Measurements from ENCODE around the gene MYH8. TPM values are rescaled to one million over a fixed set of nuclear protein-coding genes. Genes with fewer than 3 reads are reported as not detected.

Gene MYH8
- total and polyA plus RNA-seq, 2 of the 13 experiments (the other 11 are each of a cell fraction or from before 2014, with no cell fraction given): not detected

DNA sequence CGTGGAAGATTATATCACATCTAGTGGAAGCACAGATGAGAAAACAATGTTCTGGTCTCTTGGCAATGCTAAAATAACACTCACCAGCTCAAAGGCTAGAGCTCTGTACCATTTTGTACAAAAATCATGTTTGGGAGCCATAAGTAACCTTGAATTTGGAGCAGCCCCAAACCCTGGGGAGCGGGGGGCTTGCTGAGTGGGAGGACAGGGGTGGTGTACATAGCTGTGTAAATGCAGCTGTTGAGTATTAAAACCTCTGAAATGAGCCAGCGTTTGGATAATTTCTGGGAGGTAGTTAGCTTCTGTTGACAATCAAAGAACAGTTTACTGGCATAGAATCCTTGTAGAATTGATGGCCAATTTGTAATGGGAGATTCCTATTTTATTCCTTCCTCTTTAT is 4.3 kb downstream of the MYH8 start (continued):
- TF ChIP-seq, protein P1, sequence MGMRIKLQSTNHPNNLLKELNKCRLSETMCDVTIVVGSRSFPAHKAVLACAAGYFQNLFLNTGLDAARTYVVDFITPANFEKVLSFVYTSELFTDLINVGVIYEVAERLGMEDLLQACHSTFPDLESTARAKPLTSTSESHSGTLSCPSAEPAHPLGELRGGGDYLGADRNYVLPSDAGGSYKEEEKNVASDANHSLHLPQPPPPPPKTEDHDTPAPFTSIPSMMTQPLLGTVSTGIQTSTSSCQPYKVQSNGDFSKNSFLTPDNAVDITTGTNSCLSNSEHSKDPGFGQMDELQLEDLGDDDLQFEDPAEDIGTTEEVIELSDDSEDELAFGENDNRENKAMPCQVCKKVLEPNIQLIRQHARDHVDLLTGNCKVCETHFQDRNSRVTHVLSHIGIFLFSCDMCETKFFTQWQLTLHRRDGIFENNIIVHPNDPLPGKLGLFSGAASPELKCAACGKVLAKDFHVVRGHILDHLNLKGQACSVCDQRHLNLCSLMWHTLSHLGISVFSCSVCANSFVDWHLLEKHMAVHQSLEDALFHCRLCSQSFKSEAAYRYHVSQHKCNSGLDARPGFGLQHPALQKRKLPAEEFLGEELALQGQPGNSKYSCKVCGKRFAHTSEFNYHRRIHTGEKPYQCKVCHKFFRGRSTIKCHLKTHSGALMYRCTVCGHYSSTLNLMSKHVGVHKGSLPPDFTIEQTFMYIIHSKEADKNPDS (CRISPR knock-in tag; IDR thresholded peaks at IDR 0.05): no peak
- no peak for TF ChIP-seq ZNF224 (CRISPR knock-in tag; IDR thresholded peaks at IDR 0.05)
- no peak for TF ChIP-seq MTA3 (CRISPR knock-in tag; IDR thresholded peaks at IDR 0.05)
- TF ChIP-seq GZF1 (CRISPR knock-in tag; IDR thresholded peaks at IDR 0.05): no peak

DNA sequence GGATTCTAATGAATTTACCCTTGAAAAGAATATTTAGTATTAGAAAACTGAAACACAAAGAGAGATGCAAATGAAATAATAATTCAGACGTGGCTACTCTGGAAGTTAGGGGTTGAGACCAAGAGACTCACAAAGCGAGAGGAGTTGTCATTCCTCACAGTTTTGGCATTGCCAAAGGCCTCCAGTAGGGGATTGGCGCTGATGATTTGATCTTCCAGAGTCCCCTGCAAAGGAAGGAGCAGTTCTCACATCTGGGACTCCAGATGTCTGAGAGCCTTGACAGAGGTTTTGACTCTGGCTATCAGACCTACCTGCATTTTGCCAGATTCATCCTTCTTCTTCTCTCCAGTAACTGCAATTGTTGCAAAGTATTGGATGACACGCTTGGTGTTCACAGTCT is 6.6 kb downstream of the MYH8 start:
- DNase-seq (ENCODE audit: low spot score) (no peak), ATAC-seq (no peak), FAIRE-seq (no peak)
- 4% methylated on average over 4 of the region's 4 CpGs for WGBS (ENCODE audit: low lambda C conversion rate)
- Histone ChIP-seq H3K9me3 (ENCODE audit: low read length) (no peaks in the 10 kb centered on the region), H3K79me2 (ENCODE audit: insufficient read depth, low read length) (no peaks in the 10 kb centered on the region), H3K4me1 (ENCODE audit: insufficient read depth, low read length) (no peaks in the 10 kb centered on the region), H3K4me3 (replicated peaks in 1 of 3; ENCODE audit: insufficient read depth in 1 of 3, low read depth in 2 of 3, low read length in 3 of 3) (no peak overlapping the region), H4K20me1 (ENCODE audit: insufficient read depth, low read length) (no peaks in the 10 kb centered on the region), H3K27me3 (ENCODE audit: control insufficient read depth in 1 of 2, insufficient read depth in 2 of 2, low read length in 2 of 2) (no peaks in the 10 kb centered on the region; a peak in 1 of 5 replicates), H2AFZ (ENCODE audit: low read length) (no peak overlapping the region), H3K9ac (ENCODE audit: insufficient read depth, low read depth, low read length) (no peak overlapping the region), H3K4me2 (ENCODE audit: low read depth, low read length) (no peak overlapping the region), H3K27ac (ENCODE audit: extremely low read length, insufficient read depth, low read length) (no peak overlapping the region), H3K36me3 (replicated peaks in 1 of 2; ENCODE audit: control insufficient read depth in 1 of 2, insufficient read depth in 2 of 2, low read length in 2 of 2) (no peaks in the 10 kb centered on the region)
- no peak for TF ChIP-seq ZNF333 (CRISPR knock-in tag; IDR thresholded peaks at IDR 0.05; ENCODE audit: borderline replicate concordance)
- no peak for TF ChIP-seq ZMAT3 (CRISPR knock-in tag; conservative IDR thresholded peaks at IDR 0.05)
- TF ChIP-seq ZBTB38 (CRISPR knock-in tag; IDR thresholded peaks at IDR 0.05): no peak
- TF ChIP-seq ZNF550 (CRISPR knock-in tag; IDR thresholded peaks at IDR 0.05; ENCODE audit: borderline replicate concordance): no peak
- no peak for TF ChIP-seq SOX5 (CRISPR knock-in tag; IDR thresholded peaks at IDR 0.05; ENCODE audit: borderline replicate concordance)
- no peak for TF ChIP-seq MAF1 (CRISPR knock-in tag; IDR thresholded peaks at IDR 0.05; ENCODE audit: borderline replicate concordance)
- TF ChIP-seq FOXK2 (IDR thresholded peaks at IDR 0.05): no peak
- TF ChIP-seq ZNF143 (CRISPR knock-in tag; IDR thresholded peaks at IDR 0.05): no peak
- TF ChIP-seq, protein P2, sequence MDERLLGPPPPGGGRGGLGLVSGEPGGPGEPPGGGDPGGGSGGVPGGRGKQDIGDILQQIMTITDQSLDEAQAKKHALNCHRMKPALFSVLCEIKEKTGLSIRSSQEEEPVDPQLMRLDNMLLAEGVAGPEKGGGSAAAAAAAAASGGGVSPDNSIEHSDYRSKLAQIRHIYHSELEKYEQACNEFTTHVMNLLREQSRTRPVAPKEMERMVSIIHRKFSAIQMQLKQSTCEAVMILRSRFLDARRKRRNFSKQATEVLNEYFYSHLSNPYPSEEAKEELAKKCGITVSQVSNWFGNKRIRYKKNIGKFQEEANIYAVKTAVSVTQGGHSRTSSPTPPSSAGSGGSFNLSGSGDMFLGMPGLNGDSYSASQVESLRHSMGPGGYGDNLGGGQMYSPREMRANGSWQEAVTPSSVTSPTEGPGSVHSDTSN (CRISPR knock-in tag; IDR thresholded peaks at IDR 0.05): no peak
- TF ChIP-seq CBX2 (IDR thresholded peaks at IDR 0.05; ENCODE audit: low read depth, low read length): no peak
- no peak for TF ChIP-seq CBX2 (CRISPR knock-in tag; IDR thresholded peaks at IDR 0.05; ENCODE audit: low read depth)
- no peak for TF ChIP-seq HNRNPLL (IDR thresholded peaks at IDR 0.05; ENCODE audit: low read depth, low read length, poor library complexity, severe bottlenecking)
- TF ChIP-seq, protein P3, sequence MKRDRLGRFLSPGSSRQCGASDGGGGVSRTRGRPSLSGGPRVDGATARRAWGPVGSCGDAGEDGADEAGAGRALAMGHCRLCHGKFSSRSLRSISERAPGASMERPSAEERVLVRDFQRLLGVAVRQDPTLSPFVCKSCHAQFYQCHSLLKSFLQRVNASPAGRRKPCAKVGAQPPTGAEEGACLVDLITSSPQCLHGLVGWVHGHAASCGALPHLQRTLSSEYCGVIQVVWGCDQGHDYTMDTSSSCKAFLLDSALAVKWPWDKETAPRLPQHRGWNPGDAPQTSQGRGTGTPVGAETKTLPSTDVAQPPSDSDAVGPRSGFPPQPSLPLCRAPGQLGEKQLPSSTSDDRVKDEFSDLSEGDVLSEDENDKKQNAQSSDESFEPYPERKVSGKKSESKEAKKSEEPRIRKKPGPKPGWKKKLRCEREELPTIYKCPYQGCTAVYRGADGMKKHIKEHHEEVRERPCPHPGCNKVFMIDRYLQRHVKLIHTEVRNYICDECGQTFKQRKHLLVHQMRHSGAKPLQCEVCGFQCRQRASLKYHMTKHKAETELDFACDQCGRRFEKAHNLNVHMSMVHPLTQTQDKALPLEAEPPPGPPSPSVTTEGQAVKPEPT (CRISPR knock-in tag; IDR thresholded peaks at IDR 0.05; ENCODE audit: low read depth): no peak
- TF ChIP-seq, protein P4, sequence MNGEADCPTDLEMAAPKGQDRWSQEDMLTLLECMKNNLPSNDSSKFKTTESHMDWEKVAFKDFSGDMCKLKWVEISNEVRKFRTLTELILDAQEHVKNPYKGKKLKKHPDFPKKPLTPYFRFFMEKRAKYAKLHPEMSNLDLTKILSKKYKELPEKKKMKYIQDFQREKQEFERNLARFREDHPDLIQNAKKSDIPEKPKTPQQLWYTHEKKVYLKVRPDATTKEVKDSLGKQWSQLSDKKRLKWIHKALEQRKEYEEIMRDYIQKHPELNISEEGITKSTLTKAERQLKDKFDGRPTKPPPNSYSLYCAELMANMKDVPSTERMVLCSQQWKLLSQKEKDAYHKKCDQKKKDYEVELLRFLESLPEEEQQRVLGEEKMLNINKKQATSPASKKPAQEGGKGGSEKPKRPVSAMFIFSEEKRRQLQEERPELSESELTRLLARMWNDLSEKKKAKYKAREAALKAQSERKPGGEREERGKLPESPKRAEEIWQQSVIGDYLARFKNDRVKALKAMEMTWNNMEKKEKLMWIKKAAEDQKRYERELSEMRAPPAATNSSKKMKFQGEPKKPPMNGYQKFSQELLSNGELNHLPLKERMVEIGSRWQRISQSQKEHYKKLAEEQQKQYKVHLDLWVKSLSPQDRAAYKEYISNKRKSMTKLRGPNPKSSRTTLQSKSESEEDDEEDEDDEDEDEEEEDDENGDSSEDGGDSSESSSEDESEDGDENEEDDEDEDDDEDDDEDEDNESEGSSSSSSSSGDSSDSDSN (CRISPR knock-in tag; IDR thresholded peaks at IDR 0.05): no peak
- no peak for TF ChIP-seq SMAD9 (CRISPR knock-in tag; IDR thresholded peaks at IDR 0.05)
- intact Hi-C loops (cut with micrococcal nuclease; ENCODE audit: unreplicated experiment): no loop called here
- ChIA-PET POLR2A (no interaction called here), CTCF (ENCODE audit: low intra/inter-chr PET ratio, low total read pairs) (no interaction called here)
- in situ Hi-C loops (cut with HindIII; ENCODE audit: extremely low pct_ligation_motif_present, low pct_unique_long_range_greater_than_20kb): no loop called here
- BruUV-seq (replicated peaks): no TSS peak

Measured in HepG2 (cell line).